ENCODE data around the gene HECTD2. TPM values are rescaled to one million over a fixed set of nuclear protein-coding genes. Genes with fewer than 3 reads are reported as not detected.
"Not testable (repeated sequence)": the region's sequence is repeated elsewhere in the genome, so short reads cannot be mapped to it uniquely, and the experiment has no call there.

Gene HECTD2
- 14.5 TPM for polyA plus RNA-seq
- long read RNA-seq, donor 1, full-length matches to known transcripts: 2 of 2 reads
- long read RNA-seq, donor 1, partial matches to known transcripts: 0 of 2 reads
- long read RNA-seq, donor 1, other reads (novel, unspliced or antisense): 0 of 2 reads
- long read RNA-seq, donor 2, full-length matches to known transcripts: 2 of 30 reads
- long read RNA-seq, donor 2, partial matches to known transcripts: 28 of 30 reads
- long read RNA-seq, donor 2, other reads (novel, unspliced or antisense): 0 of 30 reads
- long read RNA-seq, donor 3: 0 reads
- long read RNA-seq, donor 4, partial matches to known transcripts: 0 of 1 reads
- long read RNA-seq, donor 4, other reads (novel, unspliced or antisense): 0 of 1 reads
- long read RNA-seq, donor 5: 0 reads
- long read RNA-seq, donor 6, partial matches to known transcripts: 0 of 1 reads
- long read RNA-seq, donor 6, other reads (novel, unspliced or antisense): 0 of 1 reads
- long read RNA-seq, donor 7, full-length matches to known transcripts: 2 of 2 reads
- long read RNA-seq, donor 7, partial matches to known transcripts: 0 of 2 reads
- long read RNA-seq, donor 7, other reads (novel, unspliced or antisense): 0 of 2 reads
- long read RNA-seq, donor 8: 0 reads
- long read RNA-seq, donor 9: 0 reads
- long read RNA-seq, donor 10, full-length matches to known transcripts: 2 of 2 reads
- long read RNA-seq, donor 10, partial matches to known transcripts: 0 of 2 reads
- long read RNA-seq, donor 10, other reads (novel, unspliced or antisense): 0 of 2 reads
- long read RNA-seq, donor 11: 0 reads

DNA sequence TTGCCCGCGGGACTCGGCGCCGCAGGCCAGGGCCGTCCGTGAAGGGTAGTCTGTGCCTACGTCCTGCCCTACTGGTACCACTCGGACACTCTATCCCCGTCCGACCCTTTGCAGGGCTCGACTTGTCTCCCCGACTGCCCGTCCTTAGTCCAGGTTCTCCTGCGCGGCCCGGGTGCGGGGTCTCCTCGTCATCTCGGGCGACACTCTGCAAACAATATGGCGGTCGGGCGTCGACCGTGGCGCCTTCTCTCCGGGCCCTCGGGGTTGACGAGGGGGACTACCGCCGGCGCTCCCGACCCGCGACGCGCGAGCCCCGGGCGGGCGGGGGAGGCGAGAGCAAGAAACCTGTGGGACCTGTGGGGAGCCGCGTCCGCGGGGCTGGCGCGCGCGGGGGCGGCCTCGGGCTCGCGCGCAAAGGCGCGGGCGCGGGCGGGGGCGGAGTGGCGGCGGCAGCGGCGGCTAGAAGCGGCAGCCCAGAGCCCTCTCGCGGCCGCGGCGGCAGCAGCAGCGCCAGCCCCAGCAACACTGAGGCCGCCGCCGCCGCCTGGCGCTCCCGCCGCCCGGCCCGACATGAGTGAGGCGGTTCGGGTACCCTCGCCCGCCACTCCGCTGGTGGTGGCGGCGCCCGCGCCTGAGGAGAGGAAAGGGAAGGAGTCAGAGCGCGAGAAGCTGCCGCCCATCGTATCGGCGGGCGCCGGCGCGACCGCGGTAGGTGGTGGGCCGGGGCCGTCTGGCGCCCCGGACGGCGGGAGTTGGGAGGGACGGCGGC lies at the start of gene HECTD2:
HECTD2 (plus strand) TSS at position 476 of the 769 bp plus-strand sequence; CDS start at position 571, 95 bp downstream.
- Histone ChIP-seq H3K27me3 (ENCODE audit: control insufficient read depth, insufficient read depth, low read length) (no peaks in the 10 kb centered on the region), H3K9me3 (ENCODE audit: control insufficient read depth, low read depth, low read length) (no peaks in the 10 kb centered on the region), H3K4me1 (ENCODE audit: control insufficient read depth, insufficient read depth, low read length) (peaks cover 7% of the 10 kb centered on the region), H3K36me3 (ENCODE audit: control insufficient read depth, insufficient read depth, low read length) (no peaks in the 10 kb centered on the region), H3K27ac (ENCODE audit: low read length) (peak within 1 kb of the TSS; percentile 99), H3K4me3 (ENCODE audit: low read length) (peak within 1 kb of the TSS; percentile 84)
- DNase-seq: peak; percentile 74 to 91
- WGBS (ENCODE audit: insufficient coverage, low lambda C conversion rate): no CpG with 5 or more reads among the region's 111 CpGs

GRCh38 chr10:91360461-91360860 lies 49.7 kb upstream of the HECTD2 start:
- Histone ChIP-seq H3K4me3 (ENCODE audit: low read length) (no peak overlapping the region), H3K27ac (ENCODE audit: low read length) (no peak overlapping the region), H3K9me3 (ENCODE audit: control insufficient read depth, low read depth, low read length) (no peaks in the 10 kb centered on the region), H3K27me3 (ENCODE audit: control insufficient read depth, insufficient read depth, low read length) (peaks cover 10% of the 10 kb centered on the region), H3K4me1 (ENCODE audit: control insufficient read depth, insufficient read depth, low read length) (no peaks in the 10 kb centered on the region), H3K36me3 (ENCODE audit: control insufficient read depth, insufficient read depth, low read length) (no peaks in the 10 kb centered on the region)
- 64% methylated on average over 1 of the region's 3 CpGs for WGBS (ENCODE audit: insufficient coverage, low lambda C conversion rate)
- DNase-seq: no peak

GRCh38 chr10:91365519-91365918 lies 44.6 kb upstream of the HECTD2 start:
- H3K9me3 ChIP-seq (ENCODE audit: control insufficient read depth, low read depth, low read length); H3K27ac ChIP-seq (ENCODE audit: low read length); H3K27me3 ChIP-seq (ENCODE audit: control insufficient read depth, insufficient read depth, low read length); H3K4me3 ChIP-seq (ENCODE audit: low read length); H3K4me1 ChIP-seq (ENCODE audit: control insufficient read depth, insufficient read depth, low read length); DNase-seq; H3K36me3 ChIP-seq (ENCODE audit: control insufficient read depth, insufficient read depth, low read length): not testable (repeated sequence)
- no CpG with 5 or more reads among the region's 3 CpGs for WGBS (ENCODE audit: insufficient coverage, low lambda C conversion rate)

GRCh38 chr10:91366704-91367103 lies 43.4 kb upstream of the HECTD2 start:
- Histone ChIP-seq H3K27ac (ENCODE audit: low read length) (no peak overlapping the region), H3K36me3 (ENCODE audit: control insufficient read depth, insufficient read depth, low read length) (no peaks in the 10 kb centered on the region), H3K4me3 (ENCODE audit: low read length) (no peak overlapping the region), H3K27me3 (ENCODE audit: control insufficient read depth, insufficient read depth, low read length) (no peaks in the 10 kb centered on the region), H3K9me3 (ENCODE audit: control insufficient read depth, low read depth, low read length) (no peaks in the 10 kb centered on the region), H3K4me1 (ENCODE audit: control insufficient read depth, insufficient read depth, low read length) (no peaks in the 10 kb centered on the region)
- no peak for DNase-seq
- WGBS (ENCODE audit: insufficient coverage, low lambda C conversion rate): no CpG with 5 or more reads among the region's 1 CpG

- Histone ChIP-seq H3K27ac (ENCODE audit: low read length) (no peak overlapping the region), H3K4me1 (ENCODE audit: control insufficient read depth, insufficient read depth, low read length) (no peaks in the 10 kb centered on the region), H3K36me3 (ENCODE audit: control insufficient read depth, insufficient read depth, low read length) (no peaks in the 10 kb centered on the region), H3K9me3 (ENCODE audit: control insufficient read depth, low read depth, low read length) (no peaks in the 10 kb centered on the region), H3K27me3 (ENCODE audit: control insufficient read depth, insufficient read depth, low read length) (no peaks in the 10 kb centered on the region), H3K4me3 (ENCODE audit: low read length) (no peak overlapping the region)
- no peak for DNase-seq
Observed at GRCh38 chr10:91367127-91367531, 43.0 kb upstream of the HECTD2 start.

- Histone ChIP-seq H3K4me1 (ENCODE audit: control insufficient read depth, insufficient read depth, low read length) (no peaks in the 10 kb centered on the region), H3K4me3 (ENCODE audit: low read length) (no peak overlapping the region), H3K27me3 (ENCODE audit: control insufficient read depth, insufficient read depth, low read length) (no peaks in the 10 kb centered on the region), H3K27ac (ENCODE audit: low read length) (no peak overlapping the region), H3K9me3 (ENCODE audit: control insufficient read depth, low read depth, low read length) (no peaks in the 10 kb centered on the region), H3K36me3 (ENCODE audit: control insufficient read depth, insufficient read depth, low read length) (no peaks in the 10 kb centered on the region)
- WGBS (ENCODE audit: insufficient coverage, low lambda C conversion rate): no CpG with 5 or more reads among the region's 2 CpGs
- DNase-seq: no peak
Observed at GRCh38 chr10:91367558-91367957, 42.6 kb upstream of the HECTD2 start.

DNA sequence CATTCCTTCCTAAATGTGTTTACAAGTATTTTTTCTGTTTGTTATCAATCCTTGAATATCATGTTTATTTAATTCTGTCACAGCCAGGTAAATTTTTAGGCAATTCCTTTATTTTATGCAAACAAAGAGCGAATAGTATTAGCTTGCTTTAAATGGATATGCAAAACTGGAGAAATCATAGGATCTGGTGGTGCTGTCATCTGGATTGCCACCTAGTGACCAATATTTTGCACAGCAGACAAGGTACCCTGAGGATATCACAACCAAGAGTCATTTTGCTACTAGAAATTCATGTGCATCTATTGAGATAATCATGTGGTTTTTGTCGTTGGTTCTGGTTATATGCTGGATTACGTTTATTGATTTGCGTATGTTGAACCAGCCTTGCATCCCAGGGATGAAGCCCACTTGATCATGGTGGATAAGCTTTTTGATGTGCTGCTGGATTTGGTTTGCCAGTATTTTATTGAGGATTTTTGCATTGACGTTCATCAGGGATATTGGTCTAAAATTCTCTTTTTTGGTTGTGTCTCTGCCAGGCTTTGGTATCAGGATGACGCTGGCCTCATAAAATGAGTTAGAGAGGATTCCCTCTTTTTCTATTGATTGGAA lies 40.1 kb upstream of the HECTD2 start:
- H3K4me1 ChIP-seq (ENCODE audit: control insufficient read depth, insufficient read depth, low read length); H3K36me3 ChIP-seq (ENCODE audit: control insufficient read depth, insufficient read depth, low read length); DNase-seq; H3K4me3 ChIP-seq (ENCODE audit: low read length); H3K27ac ChIP-seq (ENCODE audit: low read length); H3K9me3 ChIP-seq (ENCODE audit: control insufficient read depth, low read depth, low read length); H3K27me3 ChIP-seq (ENCODE audit: control insufficient read depth, insufficient read depth, low read length): not testable (repeated sequence)
- no CpG with 5 or more reads among the region's 6 CpGs for WGBS (ENCODE audit: insufficient coverage, low lambda C conversion rate)

DNA sequence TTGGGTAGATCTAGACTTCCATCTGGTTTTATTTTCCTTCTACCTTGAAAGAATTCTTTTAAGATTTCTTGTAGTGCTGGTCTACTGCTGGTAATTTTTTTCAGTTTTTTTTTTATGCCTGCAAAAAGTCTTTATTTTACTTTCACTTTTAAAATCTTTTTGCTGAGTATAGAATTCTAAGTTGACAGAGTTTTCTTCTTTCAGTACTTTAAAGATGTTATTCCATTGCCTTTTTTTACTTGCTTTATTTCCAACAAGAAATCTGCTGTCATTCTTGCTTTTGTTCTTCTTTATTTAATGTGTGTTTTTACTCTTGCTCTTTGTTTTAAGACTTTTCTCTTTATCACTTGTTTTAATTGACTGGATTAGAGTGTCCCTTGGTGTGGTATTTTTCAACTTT lies 36.1 kb upstream of the HECTD2 start:
- Histone ChIP-seq H3K4me1 (ENCODE audit: control insufficient read depth, insufficient read depth, low read length) (no peaks in the 10 kb centered on the region), H3K27ac (ENCODE audit: low read length) (no peak overlapping the region), H3K9me3 (ENCODE audit: control insufficient read depth, low read depth, low read length) (peaks cover 7% of the 10 kb centered on the region), H3K27me3 (ENCODE audit: control insufficient read depth, insufficient read depth, low read length) (no peaks in the 10 kb centered on the region), H3K4me3 (ENCODE audit: low read length) (no peak overlapping the region), H3K36me3 (ENCODE audit: control insufficient read depth, insufficient read depth, low read length) (no peaks in the 10 kb centered on the region)
- no peak for DNase-seq

GRCh38 chr10:91378061-91378460 lies 32.1 kb upstream of the HECTD2 start:
- H3K4me3 ChIP-seq (ENCODE audit: low read length): no peak overlapping the region
- H3K4me1 ChIP-seq (ENCODE audit: control insufficient read depth, insufficient read depth, low read length): no peaks in the 10 kb centered on the region
- H3K27ac ChIP-seq (ENCODE audit: low read length): no peak overlapping the region
- H3K9me3 ChIP-seq (ENCODE audit: control insufficient read depth, low read depth, low read length): peaks cover 7% of the 10 kb centered on the region
- no peak for DNase-seq
- no peaks in the 10 kb centered on the region for H3K27me3 ChIP-seq (ENCODE audit: control insufficient read depth, insufficient read depth, low read length)
- no peaks in the 10 kb centered on the region for H3K36me3 ChIP-seq (ENCODE audit: control insufficient read depth, insufficient read depth, low read length)

- Histone ChIP-seq H3K4me1 (ENCODE audit: control insufficient read depth, insufficient read depth, low read length) (no peaks in the 10 kb centered on the region), H3K27ac (ENCODE audit: low read length) (no peak overlapping the region), H3K9me3 (ENCODE audit: control insufficient read depth, low read depth, low read length) (no peaks in the 10 kb centered on the region), H3K36me3 (ENCODE audit: control insufficient read depth, insufficient read depth, low read length) (no peaks in the 10 kb centered on the region), H3K27me3 (ENCODE audit: control insufficient read depth, insufficient read depth, low read length) (no peaks in the 10 kb centered on the region), H3K4me3 (ENCODE audit: low read length) (no peak overlapping the region)
- no CpG with 5 or more reads among the region's 3 CpGs for WGBS (ENCODE audit: insufficient coverage, low lambda C conversion rate)
- DNase-seq: no peak
Observed at GRCh38 chr10:91380873-91381256, 29.3 kb upstream of the HECTD2 start.

Data from large intestine (tissue), 12 donors.